GM21447 (cell line): ENCODE measurements around the gene FSD1L.

Source experiments
- ATAC-seq: cut with Tn5 transposase; IDR thresholded peaks from one replicate; pipeline ENCODE4 v1.9.1; 2021; ENCODE audit not compliant: unreplicated experiment

The FSD1L gene

GRCh38 chr9:105447814-105448812 is at the start of gene FSD1L:
Gene FSD1L (plus strand): TSS chr9:105448034. CDS start chr9:105448221, 187 bp downstream.
- ATAC-seq: peak; percentile 92

GRCh38 chr9:105399117-105399516 is 48.7 kb upstream of the FSD1L start:
- no peak for ATAC-seq

- ATAC-seq: no peak
Measured at GRCh38 chr9:105401651-105402050, 46.2 kb upstream of the FSD1L start.

GRCh38 chr9:105403552-105404248 is 44.1 kb upstream of the FSD1L start:
- no peak for ATAC-seq

GRCh38 chr9:105405514-105406131 is 42.2 kb upstream of the FSD1L start:
- peak; percentile 91 for ATAC-seq

GRCh38 chr9:105406369-105406768 is 41.5 kb upstream of the FSD1L start:
- ATAC-seq: no peak

- ATAC-seq: no peak
Measured at GRCh38 chr9:105413525-105413924, 34.3 kb upstream of the FSD1L start.

- ATAC-seq: peak; percentile 78
Measured at GRCh38 chr9:105414947-105415661, 32.7 kb upstream of the FSD1L start.

GRCh38 chr9:105415662-105415980 is 32.2 kb upstream of the FSD1L start:
- no peak for ATAC-seq

- peak; percentile 79 for ATAC-seq
Measured at GRCh38 chr9:105416840-105417239, 31.0 kb upstream of the FSD1L start.

GRCh38 chr9:105418588-105419500 is 29.0 kb upstream of the FSD1L start:
- no peak for ATAC-seq

- ATAC-seq: no peak
Measured at GRCh38 chr9:105419816-105420597, 27.8 kb upstream of the FSD1L start.

- no peak for ATAC-seq
Measured at GRCh38 chr9:105421154-105421553, 26.7 kb upstream of the FSD1L start.

- ATAC-seq: no peak
Measured at GRCh38 chr9:105421864-105422263, 26.0 kb upstream of the FSD1L start.

- ATAC-seq: peak; percentile 53
Measured at GRCh38 chr9:105425816-105426433, 21.9 kb upstream of the FSD1L start.

GRCh38 chr9:105426657-105427056 is 21.2 kb upstream of the FSD1L start:
- no peak for ATAC-seq

GRCh38 chr9:105431424-105432246 is 16.2 kb upstream of the FSD1L start:
- ATAC-seq: no peak
